Measurements from ENCODE around the gene PHACTR3.

Gene PHACTR3

DNA sequence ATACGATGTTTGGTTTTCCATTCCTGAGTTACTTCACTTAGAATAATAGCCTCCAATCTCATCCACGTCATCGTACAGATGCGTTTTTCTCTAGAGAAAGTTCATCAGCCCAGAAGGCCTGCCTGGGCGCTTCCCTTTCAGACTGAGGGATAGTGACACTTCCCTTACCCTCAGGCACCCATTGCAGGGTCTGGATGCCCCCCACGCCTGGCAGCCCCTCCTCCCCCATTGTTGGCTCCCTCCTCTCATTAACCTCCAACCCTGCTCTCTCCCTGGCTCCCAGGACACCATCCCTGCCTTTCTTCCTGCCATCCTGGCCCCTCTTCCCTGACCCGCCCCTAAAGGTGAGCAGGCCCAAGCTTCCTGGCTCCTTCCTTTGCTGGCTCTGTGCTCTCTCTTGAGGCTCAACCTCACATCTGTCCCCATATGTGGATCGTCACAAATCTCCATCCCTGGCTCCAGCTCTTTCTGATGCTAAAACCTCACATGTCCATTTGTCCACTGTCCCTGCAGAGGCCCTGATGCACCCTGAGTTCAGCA is 183.9 kb downstream of the PHACTR3 start:
- H3K4me2 ChIP-seq (ENCODE audit: low read depth, low read length) = no peak overlapping the region
- DNase-seq = no peak
- TF ChIP-seq, protein P1, sequence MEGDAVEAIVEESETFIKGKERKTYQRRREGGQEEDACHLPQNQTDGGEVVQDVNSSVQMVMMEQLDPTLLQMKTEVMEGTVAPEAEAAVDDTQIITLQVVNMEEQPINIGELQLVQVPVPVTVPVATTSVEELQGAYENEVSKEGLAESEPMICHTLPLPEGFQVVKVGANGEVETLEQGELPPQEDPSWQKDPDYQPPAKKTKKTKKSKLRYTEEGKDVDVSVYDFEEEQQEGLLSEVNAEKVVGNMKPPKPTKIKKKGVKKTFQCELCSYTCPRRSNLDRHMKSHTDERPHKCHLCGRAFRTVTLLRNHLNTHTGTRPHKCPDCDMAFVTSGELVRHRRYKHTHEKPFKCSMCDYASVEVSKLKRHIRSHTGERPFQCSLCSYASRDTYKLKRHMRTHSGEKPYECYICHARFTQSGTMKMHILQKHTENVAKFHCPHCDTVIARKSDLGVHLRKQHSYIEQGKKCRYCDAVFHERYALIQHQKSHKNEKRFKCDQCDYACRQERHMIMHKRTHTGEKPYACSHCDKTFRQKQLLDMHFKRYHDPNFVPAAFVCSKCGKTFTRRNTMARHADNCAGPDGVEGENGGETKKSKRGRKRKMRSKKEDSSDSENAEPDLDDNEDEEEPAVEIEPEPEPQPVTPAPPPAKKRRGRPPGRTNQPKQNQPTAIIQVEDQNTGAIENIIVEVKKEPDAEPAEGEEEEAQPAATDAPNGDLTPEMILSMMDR (IDR thresholded peaks at IDR 0.05; ENCODE audit: low read length) = no peak
- TF ChIP-seq EZH2phosphoT487 (IDR thresholded peaks at IDR 0.05; ENCODE audit: low read length) (no peak), EZH2 (optimal IDR thresholded peaks at IDR 0.05; ENCODE audit: low read depth, low read length) (no peak)

DNA sequence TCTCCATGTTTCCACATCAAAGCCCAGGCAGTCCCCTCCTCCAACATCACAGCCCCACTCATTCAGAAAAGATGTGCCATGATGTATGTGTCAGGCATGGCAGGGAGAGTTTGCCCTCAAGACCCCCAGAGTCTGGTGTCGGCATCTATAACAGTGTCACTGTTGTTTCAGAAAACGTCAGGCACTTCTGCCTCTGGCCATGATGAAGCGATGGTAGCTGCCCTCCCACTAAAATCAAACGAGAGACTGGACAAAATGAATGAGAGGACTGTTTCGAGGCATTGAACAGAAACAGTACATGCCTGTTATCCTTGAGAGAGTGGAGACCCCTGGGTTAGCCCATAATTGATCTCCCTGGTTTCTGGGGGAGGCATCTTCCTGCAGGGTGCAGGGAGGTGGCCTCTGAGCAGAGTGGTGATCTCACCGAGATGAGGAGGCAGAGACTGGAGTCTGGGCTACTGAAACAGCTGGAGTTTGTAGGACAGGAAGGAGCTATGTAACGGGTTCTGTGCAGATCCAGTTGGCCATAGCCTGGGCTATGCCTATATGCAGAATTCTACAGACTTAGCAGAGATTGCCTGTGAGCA is 184.6 kb downstream of the PHACTR3 start:
- Histone ChIP-seq H4K20me1 (ENCODE audit: insufficient read depth, low read length) (no peaks in the 10 kb centered on the region), H2AFZ (ENCODE audit: low read length) (no peak overlapping the region), H3K4me3 (ENCODE audit: low read length) (no peak overlapping the region), H3K27me3 (replicated peaks; ENCODE audit: insufficient read depth, low read length) (peaks cover 11% of the 10 kb centered on the region), H3K9me3 (replicated peaks; ENCODE audit: insufficient read depth, low read length) (no peaks in the 10 kb centered on the region), H3K27ac (ENCODE audit: low read length) (no peak overlapping the region), H3K4me1 (ENCODE audit: low read length) (no peaks in the 10 kb centered on the region), H3K36me3 (replicated peaks; ENCODE audit: insufficient read depth, low read length) (no peaks in the 10 kb centered on the region), H3F3A (ENCODE audit: insufficient read depth, low read length) (no peaks in the 10 kb centered on the region), H3K9me2 (replicated peaks; ENCODE audit: insufficient read depth, low read length) (no peaks in the 10 kb centered on the region), H3K9ac (ENCODE audit: low read length) (no peak overlapping the region), H3K4me2 (ENCODE audit: low read depth, low read length) (no peak overlapping the region), H3K79me2 (ENCODE audit: low read length) (no peaks in the 10 kb centered on the region)
- DNase-seq = no peak
- TF ChIP-seq, protein P1 (IDR thresholded peaks at IDR 0.05; ENCODE audit: low read length) = no peak

More for the DNA sequence above, 183.9 kb downstream of the PHACTR3 start:
- H3K9me2 ChIP-seq (replicated peaks; ENCODE audit: insufficient read depth, low read length) = no peaks in the 10 kb centered on the region
- H3K4me1 ChIP-seq (ENCODE audit: low read length) = no peaks in the 10 kb centered on the region
- H3K4me3 ChIP-seq (ENCODE audit: low read length) = no peak overlapping the region
- no peak overlapping the region for H3K27ac ChIP-seq (ENCODE audit: low read length)
- H2AFZ ChIP-seq (ENCODE audit: low read length) = no peak overlapping the region
- peaks cover 11% of the 10 kb centered on the region for H3K27me3 ChIP-seq (replicated peaks; ENCODE audit: insufficient read depth, low read length)
- no peaks in the 10 kb centered on the region for H3K79me2 ChIP-seq (ENCODE audit: low read length)
- H3F3A ChIP-seq (ENCODE audit: insufficient read depth, low read length) = no peaks in the 10 kb centered on the region
- no peaks in the 10 kb centered on the region for H3K9me3 ChIP-seq (replicated peaks; ENCODE audit: insufficient read depth, low read length)
- no peaks in the 10 kb centered on the region for H4K20me1 ChIP-seq (ENCODE audit: insufficient read depth, low read length)
- H3K36me3 ChIP-seq (replicated peaks; ENCODE audit: insufficient read depth, low read length) = no peaks in the 10 kb centered on the region
- H3K9ac ChIP-seq (ENCODE audit: low read length) = no peak overlapping the region

- no peaks in the 10 kb centered on the region for H3K79me2 ChIP-seq (ENCODE audit: low read length)
- no peak overlapping the region for H3K4me3 ChIP-seq (ENCODE audit: low read length)
- no peak for DNase-seq
- no peaks in the 10 kb centered on the region for H4K20me1 ChIP-seq (ENCODE audit: insufficient read depth, low read length)
- H3K27me3 ChIP-seq (replicated peaks; ENCODE audit: insufficient read depth, low read length) = peaks cover 11% of the 10 kb centered on the region
- no peaks in the 10 kb centered on the region for H3K4me1 ChIP-seq (ENCODE audit: low read length)
- no peaks in the 10 kb centered on the region for H3K9me2 ChIP-seq (replicated peaks; ENCODE audit: insufficient read depth, low read length)
- no peak overlapping the region for H2AFZ ChIP-seq (ENCODE audit: low read length)
- no peaks in the 10 kb centered on the region for H3K9me3 ChIP-seq (replicated peaks; ENCODE audit: insufficient read depth, low read length)
- H3K27ac ChIP-seq (ENCODE audit: low read length) = no peak overlapping the region
- no peaks in the 10 kb centered on the region for H3F3A ChIP-seq (ENCODE audit: insufficient read depth, low read length)
- TF ChIP-seq EZH2 (optimal IDR thresholded peaks at IDR 0.05; ENCODE audit: low read depth, low read length) (no peak), EZH2phosphoT487 (IDR thresholded peaks at IDR 0.05; ENCODE audit: low read length) (no peak)
- TF ChIP-seq, protein P1 (IDR thresholded peaks at IDR 0.05; ENCODE audit: low read length) = no peak
- no peak overlapping the region for H3K4me2 ChIP-seq (ENCODE audit: low read depth, low read length)
- H3K36me3 ChIP-seq (replicated peaks; ENCODE audit: insufficient read depth, low read length) = no peaks in the 10 kb centered on the region
- H3K9ac ChIP-seq (ENCODE audit: low read length) = no peak overlapping the region
Observed at GRCh38 chr20:59789686-59790085, 185.3 kb downstream of the PHACTR3 start.

Data from MM.1S (cell line).